ENCODE results near the gene BHLHE23.

GRCh38 chr20:62980380-62980960, 26.3 kb downstream of the BHLHE23 start:
- TF ChIP-seq CTCF (IDR thresholded peaks at IDR 0.05 in 4 of 5, conservative IDR thresholded peaks at IDR 0.05 in 1 of 5) (no peak), POLR2A (IDR thresholded peaks at IDR 0.05) (no peak)

Data from gastrocnemius medialis (tissue), 4 donors.